ENCODE measurements around the gene NAALAD2.

GRCh38 chr11:90218606-90219005 is 84.1 kb downstream of the NAALAD2 start:
- TF ChIP-seq CTCF (IDR thresholded peaks at IDR 0.05; ENCODE audit: low read depth, low read length), result no peak
- TF ChIP-seq EZH2phosphoT487 (IDR thresholded peaks at IDR 0.05; ENCODE audit: low read depth), result no peak
